ENCODE measurements around the gene GPR148.

GPR148 gene

DNA sequence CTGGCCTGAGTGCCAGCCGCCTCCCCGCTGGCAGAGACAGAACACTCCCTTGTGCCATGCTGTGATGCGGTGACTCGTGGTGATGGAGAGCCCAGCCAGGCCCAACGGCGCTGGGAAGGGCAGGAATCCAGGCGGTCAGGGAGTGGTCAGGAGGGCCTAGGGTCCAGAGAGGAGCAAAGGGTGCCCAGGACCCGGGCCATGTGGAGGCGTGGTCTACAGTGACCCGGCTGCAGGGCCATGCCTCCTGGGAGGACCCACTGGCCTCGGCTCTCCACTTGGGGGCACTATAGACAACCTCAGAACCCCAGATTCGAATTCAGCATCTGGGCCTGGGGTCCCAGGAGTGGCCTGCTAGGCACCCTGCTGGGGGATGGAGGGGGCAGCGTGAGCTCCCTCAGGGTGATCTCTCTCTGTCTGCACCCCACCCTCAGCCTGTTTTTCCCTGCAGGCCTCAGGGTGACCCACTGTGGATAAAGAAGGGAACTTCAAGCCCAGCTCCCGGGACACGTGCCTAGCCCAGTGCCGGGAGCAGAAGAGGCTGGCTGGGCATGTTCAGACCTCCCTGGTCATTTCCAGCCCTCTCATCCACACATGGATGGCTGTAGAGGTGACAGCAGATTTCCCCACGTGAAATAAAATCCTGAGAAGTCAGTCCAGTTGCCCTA, 39.5 kb downstream of the GPR148 start:
- no peak for DNase-seq (ENCODE audit: low spot score)
- TF ChIP-seq, protein P1, sequence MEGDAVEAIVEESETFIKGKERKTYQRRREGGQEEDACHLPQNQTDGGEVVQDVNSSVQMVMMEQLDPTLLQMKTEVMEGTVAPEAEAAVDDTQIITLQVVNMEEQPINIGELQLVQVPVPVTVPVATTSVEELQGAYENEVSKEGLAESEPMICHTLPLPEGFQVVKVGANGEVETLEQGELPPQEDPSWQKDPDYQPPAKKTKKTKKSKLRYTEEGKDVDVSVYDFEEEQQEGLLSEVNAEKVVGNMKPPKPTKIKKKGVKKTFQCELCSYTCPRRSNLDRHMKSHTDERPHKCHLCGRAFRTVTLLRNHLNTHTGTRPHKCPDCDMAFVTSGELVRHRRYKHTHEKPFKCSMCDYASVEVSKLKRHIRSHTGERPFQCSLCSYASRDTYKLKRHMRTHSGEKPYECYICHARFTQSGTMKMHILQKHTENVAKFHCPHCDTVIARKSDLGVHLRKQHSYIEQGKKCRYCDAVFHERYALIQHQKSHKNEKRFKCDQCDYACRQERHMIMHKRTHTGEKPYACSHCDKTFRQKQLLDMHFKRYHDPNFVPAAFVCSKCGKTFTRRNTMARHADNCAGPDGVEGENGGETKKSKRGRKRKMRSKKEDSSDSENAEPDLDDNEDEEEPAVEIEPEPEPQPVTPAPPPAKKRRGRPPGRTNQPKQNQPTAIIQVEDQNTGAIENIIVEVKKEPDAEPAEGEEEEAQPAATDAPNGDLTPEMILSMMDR (IDR thresholded peaks at IDR 0.05; ENCODE audit: borderline replicate concordance, control extremely low read depth, extremely low read depth, insufficient read depth, missing control alignments), result no peak

DNA sequence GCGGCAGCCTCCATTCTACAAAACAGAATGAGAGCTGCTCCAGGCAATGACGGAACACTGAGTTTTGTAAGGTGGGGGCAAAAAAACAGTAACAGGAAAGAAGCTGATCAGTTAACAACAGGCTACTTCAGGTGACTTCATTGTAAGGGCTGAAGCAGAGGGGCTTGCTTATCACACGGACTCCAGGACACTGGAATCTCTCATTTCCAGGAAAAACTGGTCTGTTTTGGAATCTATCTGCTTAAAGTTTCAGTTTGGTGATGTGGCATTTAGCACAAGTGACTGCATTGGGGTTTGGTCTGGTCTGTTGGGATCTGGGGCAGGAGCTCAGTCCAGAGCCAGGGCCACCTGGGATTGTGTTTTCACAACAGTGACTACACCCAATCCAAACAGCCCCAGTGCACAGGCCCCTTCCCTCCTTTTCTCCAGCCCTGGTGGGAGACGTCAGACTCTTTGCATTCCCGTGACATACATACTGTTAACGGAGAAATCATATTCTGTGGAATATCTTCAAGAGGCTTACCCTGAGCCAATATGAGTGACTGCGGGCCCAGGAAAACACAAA, 40.6 kb downstream of the GPR148 start:
- TF ChIP-seq, protein P1 (IDR thresholded peaks at IDR 0.05; ENCODE audit: borderline replicate concordance, control extremely low read depth, extremely low read depth, insufficient read depth, missing control alignments), result no peak
- in situ Hi-C loops (cut with MboI; ENCODE audit: low sequenced_read_pairs, unreplicated experiment), result no loop called here
- no peak for DNase-seq (ENCODE audit: low spot score)

More for the DNA sequence above, 39.5 kb downstream of the GPR148 start:
- in situ Hi-C loops (cut with MboI; ENCODE audit: low sequenced_read_pairs, unreplicated experiment), result no loop called here

DNA sequence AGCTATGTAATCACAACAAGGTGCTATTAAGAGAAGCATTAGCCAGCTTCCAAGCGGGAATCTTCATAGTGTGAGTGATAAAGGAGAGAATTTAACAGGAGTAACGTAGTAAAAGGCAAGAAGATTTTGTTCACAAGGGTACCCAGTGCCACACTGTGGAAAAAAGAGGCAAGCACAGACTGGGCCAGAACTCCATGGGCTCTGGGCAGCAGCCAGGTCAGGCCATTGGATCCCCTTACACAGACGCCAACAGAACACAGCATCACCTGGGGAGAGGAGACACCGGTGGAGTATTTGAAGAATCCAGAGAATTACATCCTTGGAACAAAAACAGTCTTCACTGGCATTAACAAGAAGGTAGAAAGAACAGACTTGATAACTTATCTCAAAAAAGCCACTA, 47.7 kb downstream of the GPR148 start:
- TF ChIP-seq, protein P1 (IDR thresholded peaks at IDR 0.05; ENCODE audit: borderline replicate concordance, control extremely low read depth, extremely low read depth, insufficient read depth, missing control alignments), result no peak
- in situ Hi-C loops (cut with MboI; ENCODE audit: low sequenced_read_pairs, unreplicated experiment), result no loop called here
- no peak for DNase-seq (ENCODE audit: low spot score)

DNA sequence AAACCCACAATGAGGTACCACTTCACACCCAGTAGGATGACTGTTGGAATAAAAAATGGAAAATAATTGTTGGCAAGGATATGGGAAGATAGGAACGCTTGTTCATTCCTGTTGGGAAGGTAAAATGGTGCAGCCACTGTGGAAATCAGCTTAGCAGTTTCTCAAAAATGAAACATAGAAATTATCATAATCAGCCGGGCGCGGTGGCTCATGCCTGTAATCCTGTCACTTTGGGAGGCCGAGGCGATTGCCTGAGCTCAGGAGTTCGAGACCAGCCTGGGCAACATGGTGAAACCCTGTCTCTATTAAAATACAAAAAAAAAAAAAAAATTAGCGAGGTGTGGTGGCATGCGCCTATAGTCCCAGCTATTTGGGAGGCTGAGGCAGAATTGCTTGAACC, 49.9 kb downstream of the GPR148 start:
- in situ Hi-C loops (cut with MboI; ENCODE audit: low sequenced_read_pairs, unreplicated experiment), result no loop called here
- TF ChIP-seq, protein P1 (IDR thresholded peaks at IDR 0.05; ENCODE audit: borderline replicate concordance, control extremely low read depth, extremely low read depth, insufficient read depth, missing control alignments), result no peak
- DNase-seq (ENCODE audit: low spot score), result no peak

Measured in GM13976 (cell line).